Left lung (tissue), 10 donors: ENCODE data around the gene FLNA. TPM values are rescaled to one million over a fixed set of nuclear protein-coding genes. Genes with fewer than 3 reads are reported as not detected.

Experiments used
- ATAC-seq: fragments of 200-7000 bp; cut with Tn5 transposase; one replicate; pipeline ENCODE4 v1.9.1; 2020; ENCODE audit warnings: moderate library complexity
- DNase-seq, 4 donors: peaks; one replicate each; pipeline ENCODE4 v3.0.0-alpha.2; 2013 to 2020
- H3K27ac ChIP-seq, 2 donors: fragments of 200-600 bp; sonication (generic) in 1 of 2; one replicate each; pipeline versions ENCODE4 v1.5.0 to v1.8.0; 2020 to 2021
- H3K27me3 ChIP-seq, 2 donors: fragments of 200-600 bp; sonication (generic) in 1 of 2; one replicate each; pipeline versions ENCODE4 v1.5.0 to v1.8.0; 2020 to 2021
- H3K36me3 ChIP-seq, 2 donors: fragments of 200-600 bp; sonication (generic) in 1 of 2; one replicate each; pipeline versions ENCODE4 v1.5.0 to v1.8.0; 2020 to 2021
- H3K4me1 ChIP-seq, 2 donors: fragments of 200-600 bp; one replicate each; pipeline ENCODE4 v1.8.0; 2021
- H3K4me3 ChIP-seq, 2 donors: fragments of 200-600 bp; sonication (generic) in 1 of 2; one replicate each; pipeline versions ENCODE4 v1.5.0 to v1.8.0; 2020 to 2021; ENCODE audit warnings: mild to moderate bottlenecking in 1 of 2
- H3K9me3 ChIP-seq, 2 donors: fragments of 200-600 bp; sonication (generic) in 1 of 2; one replicate each; pipeline versions ENCODE4 v1.5.0 to v1.8.0; 2020 to 2021
- CTCF ChIP-seq, 2 donors: fragments of 200-600 bp; sonication (generic) in 1 of 2; IDR thresholded peaks; one replicate each; pipeline versions ENCODE4 v1.5.0 to v1.8.0; 2021; ENCODE audit warnings: antibody characterized with exemption in 2 of 2
- intact Hi-C, 2 donors: fragments of 100-400 bp; cut with DNase I; formaldehyde crosslinking; loops; one replicate each; pipeline versions ENCODE4 v1.11.2 to v1.14.2; 2022
- polyA plus RNA-seq, 6 donors: library from polyadenylated mRNA; unstranded; fragments of 120-200 nt; gene quantifications; one replicate each; pipeline ENCODE4 v1.2.1, GENCODE V29; 2013; ENCODE audit not compliant: insufficient read length in 6 of 6
- total RNA-seq, 2 donors: library from RNA; stranded (reverse); fragmentation: NEBNext Ultra II Directional; extraction: Animal tissue kit (Norgen Biotek cat#: 25700); gene quantifications; one replicate each; pipeline ENCODE4 v1.2.1, GENCODE V29; 2021
- donor health status: DM: no; HTN: yes; CAD: no.
- donor health status: DM: no; HTN: no; CAD: no.

FLNA gene
- total and polyA plus RNA-seq, 8 donors = 434 to 1,793 (median 576) TPM

GRCh38 chrX:154371017-154371788 is 3.2 kb downstream of the FLNA start:
- peaks cover 0 to 50% of the 10 kb centered on the region in 2 donors for H3K4me1 ChIP-seq

GRCh38 chrX:154370300-154371016 is 4.0 kb downstream of the FLNA start:
- peaks cover 0 to 51% of the 10 kb centered on the region in 2 donors for H3K4me1 ChIP-seq
- DNase-seq = no peak
- no peaks in the 10 kb centered on the region for H3K9me3 ChIP-seq
- intact Hi-C loops = no loop called here
- H3K4me3 ChIP-seq = peak overlapping the region; percentile 58 to 72
- H3K36me3 ChIP-seq = peaks cover 0 to 27% of the 10 kb centered on the region in 2 donors
- no peaks in the 10 kb centered on the region for H3K27me3 ChIP-seq
- no peak for ATAC-seq
- peak overlapping the region; percentile 89 to 90 for H3K27ac ChIP-seq
- no peak for TF ChIP-seq CTCF (IDR thresholded peaks at IDR 0.05)

More at GRCh38 chrX:154371017-154371788, 3.2 kb downstream of the FLNA start:
- peak; percentile 68 for ATAC-seq
- Histone ChIP-seq H3K27me3 (no peaks in the 10 kb centered on the region), H3K4me3 (peak overlapping the region; percentile 58 to 72), H3K36me3 (peaks cover 0 to 20% of the 10 kb centered on the region in 2 donors), H3K9me3 (no peaks in the 10 kb centered on the region), H3K27ac (peak overlapping the region; percentile 89 to 90)
- no peak for TF ChIP-seq CTCF (IDR thresholded peaks at IDR 0.05)
- DNase-seq = peak; percentile 85 to 97 (median 95)
- intact Hi-C loops = no loop called here

- Histone ChIP-seq H3K27ac (peak overlapping the region; percentile 89 to 90), H3K27me3 (no peaks in the 10 kb centered on the region), H3K4me3 (peak overlapping the region; percentile 58 to 72), H3K9me3 (no peaks in the 10 kb centered on the region), H3K4me1 (peaks cover 0 to 50% of the 10 kb centered on the region in 2 donors), H3K36me3 (peaks cover 0 to 35% of the 10 kb centered on the region in 2 donors)
- peak; percentile 82 to 94 (median 88) for DNase-seq
- ATAC-seq = peak; percentile 45
- no peak for TF ChIP-seq CTCF (IDR thresholded peaks at IDR 0.05)
- intact Hi-C loops = no loop called here
Observed at GRCh38 chrX:154369449-154370299, 4.8 kb downstream of the FLNA start.

GRCh38 chrX:154368630-154369448 is 5.6 kb downstream of the FLNA start:
- DNase-seq (peak in 3 of 4 donors; percentile 58 to 92 (median 91)), ATAC-seq (peak; percentile 54)
- H3K36me3 ChIP-seq = peaks cover 0 to 44% of the 10 kb centered on the region in 2 donors
- H3K4me3 ChIP-seq = peak overlapping the region; percentile 36 to 72
- H3K27ac ChIP-seq = peak overlapping the region; percentile 89 to 90
- no peaks in the 10 kb centered on the region for H3K27me3 ChIP-seq
- H3K4me1 ChIP-seq = peaks cover 0 to 45% of the 10 kb centered on the region in 2 donors
- TF ChIP-seq CTCF (IDR thresholded peaks at IDR 0.05) = no peak
- intact Hi-C loops = no loop called here
- no peaks in the 10 kb centered on the region for H3K9me3 ChIP-seq
